ENCODE data around the gene DPF1.

The DPF1 gene

GRCh38 chr19:38204728-38205127 lies 19.3 kb downstream of the DPF1 start:
- peaks cover 9% of the 10 kb centered on the region; the same call in 1 of the 2 replicates for H3K36me3 ChIP-seq (ENCODE audit: control insufficient read depth, low read length)
- no peaks in the 10 kb centered on the region for H3K79me2 ChIP-seq (ENCODE audit: control insufficient read depth, low read length)
- TF ChIP-seq CTCF (IDR thresholded peaks at IDR 0.05; ENCODE audit: low read depth, low read length, poor library complexity, severe bottlenecking) (no peak), EZH2phosphoT487 (IDR thresholded peaks at IDR 0.05; ENCODE audit: borderline replicate concordance, low read length) (no peak)
- H3K27ac ChIP-seq (ENCODE audit: low read depth, low read length): no peak overlapping the region
- H3K9me3 ChIP-seq (ENCODE audit: control insufficient read depth, insufficient read depth, low read length): no peaks in the 10 kb centered on the region
- H3K9me2 ChIP-seq (replicated peaks; ENCODE audit: control insufficient read depth, low read length): no peaks in the 10 kb centered on the region
- H3F3A ChIP-seq (ENCODE audit: control insufficient read depth, insufficient read depth): no peaks in the 10 kb centered on the region
- H3K4me2 ChIP-seq (ENCODE audit: low read length): no peak overlapping the region
- H3K4me1 ChIP-seq (ENCODE audit: control insufficient read depth, low read length): peaks cover 6% of the 10 kb centered on the region; the same call in 1 of the 2 replicates
- H3K27me3 ChIP-seq (ENCODE audit: control insufficient read depth, low read length): peaks cover 6% of the 10 kb centered on the region
- H4K20me1 ChIP-seq (ENCODE audit: control insufficient read depth, insufficient read depth, low read depth, low read length): no peaks in the 10 kb centered on the region
- no peak overlapping the region for H3K4me3 ChIP-seq (ENCODE audit: low read length)

GRCh38 chr19:38204096-38204495 lies 19.9 kb downstream of the DPF1 start:
- no peaks in the 10 kb centered on the region for H4K20me1 ChIP-seq (ENCODE audit: control insufficient read depth, insufficient read depth, low read depth, low read length)
- H3K27ac ChIP-seq (ENCODE audit: low read depth, low read length): no peak overlapping the region
- no peaks in the 10 kb centered on the region for H3K79me2 ChIP-seq (ENCODE audit: control insufficient read depth, low read length)
- H3K27me3 ChIP-seq (ENCODE audit: control insufficient read depth, low read length): peaks cover under 1% of the 10 kb centered on the region
- H3K4me1 ChIP-seq (ENCODE audit: control insufficient read depth, low read length): no peaks in the 10 kb centered on the region
- no peaks in the 10 kb centered on the region for H3F3A ChIP-seq (ENCODE audit: control insufficient read depth, insufficient read depth)
- peaks cover 9% of the 10 kb centered on the region; the same call in 1 of the 2 replicates for H3K36me3 ChIP-seq (ENCODE audit: control insufficient read depth, low read length)
- no peaks in the 10 kb centered on the region for H3K9me2 ChIP-seq (replicated peaks; ENCODE audit: control insufficient read depth, low read length)
- TF ChIP-seq EZH2phosphoT487 (IDR thresholded peaks at IDR 0.05; ENCODE audit: borderline replicate concordance, low read length) (no peak), CTCF (IDR thresholded peaks at IDR 0.05; ENCODE audit: low read depth, low read length, poor library complexity, severe bottlenecking) (no peak)
- H3K4me2 ChIP-seq (ENCODE audit: low read length): no peak overlapping the region
- H3K9me3 ChIP-seq (ENCODE audit: control insufficient read depth, insufficient read depth, low read length): no peaks in the 10 kb centered on the region
- no peak overlapping the region for H3K4me3 ChIP-seq (ENCODE audit: low read length)

GRCh38 chr19:38203197-38203596 lies 20.8 kb downstream of the DPF1 start:
- no peak overlapping the region for H3K27ac ChIP-seq (ENCODE audit: low read depth, low read length)
- H3K4me3 ChIP-seq (ENCODE audit: low read length): no peak overlapping the region

More at GRCh38 chr19:38203197-38203596, 20.8 kb downstream of the DPF1 start:
- TF ChIP-seq CTCF (IDR thresholded peaks at IDR 0.05; ENCODE audit: low read depth, low read length, poor library complexity, severe bottlenecking) (no peak), EZH2phosphoT487 (IDR thresholded peaks at IDR 0.05; ENCODE audit: borderline replicate concordance, low read length) (no peak)
- Histone ChIP-seq H3K27me3 (ENCODE audit: control insufficient read depth, low read length) (no peaks in the 10 kb centered on the region), H3K9me3 (ENCODE audit: control insufficient read depth, insufficient read depth, low read length) (no peaks in the 10 kb centered on the region), H3K4me1 (ENCODE audit: control insufficient read depth, low read length) (no peaks in the 10 kb centered on the region), H4K20me1 (ENCODE audit: control insufficient read depth, insufficient read depth, low read depth, low read length) (no peaks in the 10 kb centered on the region), H3K36me3 (ENCODE audit: control insufficient read depth, low read length) (peaks cover 9% of the 10 kb centered on the region; the same call in 1 of the 2 replicates), H3K9me2 (replicated peaks; ENCODE audit: control insufficient read depth, low read length) (no peaks in the 10 kb centered on the region), H3F3A (ENCODE audit: control insufficient read depth, insufficient read depth) (no peaks in the 10 kb centered on the region), H3K79me2 (ENCODE audit: control insufficient read depth, low read length) (no peaks in the 10 kb centered on the region), H3K4me2 (ENCODE audit: low read length) (no peak overlapping the region)

Data from DOHH2 (cell line).